ENCODE measurements around the gene BMP7. TPM values are rescaled to one million over a fixed set of nuclear protein-coding genes. Genes with fewer than 3 reads are reported as not detected.

The BMP7 gene
- total and polyA plus RNA-seq, 2 donors (not counting 3 experiments of a cell fraction or from before 2014, with no cell fraction given) = not detected

DNA sequence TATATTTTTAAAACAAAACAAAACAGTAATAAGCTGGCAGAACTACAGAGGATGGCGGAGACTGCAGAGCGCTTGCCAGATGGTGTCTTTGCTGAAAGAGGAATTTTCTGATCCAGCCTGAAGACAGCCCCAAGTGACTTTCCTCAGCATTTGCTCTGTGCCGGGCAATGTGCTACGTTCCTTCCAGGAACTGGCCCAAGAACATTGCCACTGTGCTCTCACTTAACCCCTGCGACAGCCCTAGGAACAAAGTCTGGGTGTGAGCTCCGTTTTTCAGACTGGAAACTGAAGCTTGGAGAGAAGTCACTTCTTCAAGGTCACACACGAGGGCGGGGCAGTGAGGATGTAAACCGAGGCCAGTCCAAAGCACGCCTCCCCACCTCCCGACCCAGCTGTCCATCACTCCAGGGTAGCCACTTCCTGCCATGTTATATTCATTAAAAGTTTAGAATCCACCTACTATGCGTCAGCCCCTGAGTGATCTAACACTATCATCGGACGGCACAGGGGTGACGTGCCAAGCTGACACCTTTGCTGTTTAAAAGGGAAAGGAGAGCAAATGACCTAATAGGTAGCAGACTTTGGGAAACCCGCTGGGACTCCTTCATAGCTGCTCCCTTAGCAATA lies 22.3 kb upstream of the BMP7 start:
- ChIA-PET POLR2A (no interaction called here), CTCF (no interaction called here)
- H2AFZ ChIP-seq (ENCODE audit: low read depth, low read length) = no peak overlapping the region
- no peaks in the 10 kb centered on the region for H3K9me1 ChIP-seq (replicated peaks; ENCODE audit: control insufficient read depth, extremely low read depth, insufficient read depth, low read length)
- H3K4me2 ChIP-seq (ENCODE audit: insufficient read depth, low read length) = no peak overlapping the region
- no peak overlapping the region for H3K27ac ChIP-seq (ENCODE audit: insufficient read depth, low read depth, low read length)
- no peaks in the 10 kb centered on the region for H3K79me2 ChIP-seq (ENCODE audit: control insufficient read depth, insufficient read depth, low read length)
- BruUV-seq (replicated peaks) = no TSS peak
- H3K27me3 ChIP-seq (ENCODE audit: control insufficient read depth in 2 of 2, insufficient read depth in 2 of 2, low read length in 2 of 2) = peaks cover 0 to 1% of the 10 kb centered on the region in 2 experiments
- TF ChIP-seq POLR2A (IDR thresholded peaks at IDR 0.05; ENCODE audit: low read depth, low read length) (no peak), JUN (IDR thresholded peaks at IDR 0.05; ENCODE audit: borderline replicate concordance, insufficient read depth, insufficient read length, low read depth) (no peak), GATA2 (IDR thresholded peaks at IDR 0.05; ENCODE audit: insufficient read depth, insufficient read length, low read depth, low read length) (no peak), POLR2AphosphoS5 (IDR thresholded peaks at IDR 0.05; ENCODE audit: insufficient read depth, low read depth, low read length) (no peak), MYC (IDR thresholded peaks at IDR 0.05; ENCODE audit: low read depth, low read length) (no peak), FOS (IDR thresholded peaks at IDR 0.05; ENCODE audit: borderline replicate concordance, insufficient read depth, low read length) (no peak), EZH2 (IDR thresholded peaks at IDR 0.05; ENCODE audit: borderline replicate concordance, low read depth, low read length, severe bottlenecking) (no peak)
- TF ChIP-seq, protein P1, sequence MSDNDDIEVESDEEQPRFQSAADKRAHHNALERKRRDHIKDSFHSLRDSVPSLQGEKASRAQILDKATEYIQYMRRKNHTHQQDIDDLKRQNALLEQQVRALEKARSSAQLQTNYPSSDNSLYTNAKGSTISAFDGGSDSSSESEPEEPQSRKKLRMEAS (IDR thresholded peaks at IDR 0.05; ENCODE audit: insufficient read depth, insufficient read length) = no peak
- TF ChIP-seq, protein P2, sequence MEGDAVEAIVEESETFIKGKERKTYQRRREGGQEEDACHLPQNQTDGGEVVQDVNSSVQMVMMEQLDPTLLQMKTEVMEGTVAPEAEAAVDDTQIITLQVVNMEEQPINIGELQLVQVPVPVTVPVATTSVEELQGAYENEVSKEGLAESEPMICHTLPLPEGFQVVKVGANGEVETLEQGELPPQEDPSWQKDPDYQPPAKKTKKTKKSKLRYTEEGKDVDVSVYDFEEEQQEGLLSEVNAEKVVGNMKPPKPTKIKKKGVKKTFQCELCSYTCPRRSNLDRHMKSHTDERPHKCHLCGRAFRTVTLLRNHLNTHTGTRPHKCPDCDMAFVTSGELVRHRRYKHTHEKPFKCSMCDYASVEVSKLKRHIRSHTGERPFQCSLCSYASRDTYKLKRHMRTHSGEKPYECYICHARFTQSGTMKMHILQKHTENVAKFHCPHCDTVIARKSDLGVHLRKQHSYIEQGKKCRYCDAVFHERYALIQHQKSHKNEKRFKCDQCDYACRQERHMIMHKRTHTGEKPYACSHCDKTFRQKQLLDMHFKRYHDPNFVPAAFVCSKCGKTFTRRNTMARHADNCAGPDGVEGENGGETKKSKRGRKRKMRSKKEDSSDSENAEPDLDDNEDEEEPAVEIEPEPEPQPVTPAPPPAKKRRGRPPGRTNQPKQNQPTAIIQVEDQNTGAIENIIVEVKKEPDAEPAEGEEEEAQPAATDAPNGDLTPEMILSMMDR (IDR thresholded peaks at IDR 0.05; ENCODE audit: extremely low read depth in 1 of 2, insufficient read depth in 1 of 2, low read depth in 1 of 2, low read length in 2 of 2) = no peak
- H3K4me1 ChIP-seq (ENCODE audit: control insufficient read depth, extremely low read depth, insufficient read depth, low read length) = no peaks in the 10 kb centered on the region
- DNase-seq (ENCODE audit: low read depth, low spot score) (no peak), FAIRE-seq (no peak)
- no peaks in the 10 kb centered on the region for H4K20me1 ChIP-seq (replicated peaks; ENCODE audit: control insufficient read depth, extremely low read depth, insufficient read depth, low read length)
- no peaks in the 10 kb centered on the region for H3K36me3 ChIP-seq (ENCODE audit: control insufficient read depth in 2 of 2, extremely low read depth in 1 of 2, insufficient read depth in 2 of 2, low read length in 2 of 2)
- H3K9me3 ChIP-seq (replicated peaks; ENCODE audit: control insufficient read depth, insufficient read depth, low read length) = no peaks in the 10 kb centered on the region
- no peak overlapping the region for H3K9ac ChIP-seq (replicated peaks; ENCODE audit: extremely low read depth, insufficient read depth, low read length)
- intact Hi-C loops (cut with micrococcal nuclease) = no loop called here
- no peak overlapping the region for H3K4me3 ChIP-seq (replicated peaks in 1 of 3; ENCODE audit: insufficient read depth in 1 of 3, low read depth in 1 of 3, low read length in 3 of 3)
- dilution Hi-C loops (cut with MboI; ENCODE audit: extremely low pct_ligation_motif_present, low sequenced_read_pairs) = no loop called here

All from endothelial cell of umbilical vein (primary cell).